ENCODE data around the gene SH2D7.

The SH2D7 gene

DNA sequence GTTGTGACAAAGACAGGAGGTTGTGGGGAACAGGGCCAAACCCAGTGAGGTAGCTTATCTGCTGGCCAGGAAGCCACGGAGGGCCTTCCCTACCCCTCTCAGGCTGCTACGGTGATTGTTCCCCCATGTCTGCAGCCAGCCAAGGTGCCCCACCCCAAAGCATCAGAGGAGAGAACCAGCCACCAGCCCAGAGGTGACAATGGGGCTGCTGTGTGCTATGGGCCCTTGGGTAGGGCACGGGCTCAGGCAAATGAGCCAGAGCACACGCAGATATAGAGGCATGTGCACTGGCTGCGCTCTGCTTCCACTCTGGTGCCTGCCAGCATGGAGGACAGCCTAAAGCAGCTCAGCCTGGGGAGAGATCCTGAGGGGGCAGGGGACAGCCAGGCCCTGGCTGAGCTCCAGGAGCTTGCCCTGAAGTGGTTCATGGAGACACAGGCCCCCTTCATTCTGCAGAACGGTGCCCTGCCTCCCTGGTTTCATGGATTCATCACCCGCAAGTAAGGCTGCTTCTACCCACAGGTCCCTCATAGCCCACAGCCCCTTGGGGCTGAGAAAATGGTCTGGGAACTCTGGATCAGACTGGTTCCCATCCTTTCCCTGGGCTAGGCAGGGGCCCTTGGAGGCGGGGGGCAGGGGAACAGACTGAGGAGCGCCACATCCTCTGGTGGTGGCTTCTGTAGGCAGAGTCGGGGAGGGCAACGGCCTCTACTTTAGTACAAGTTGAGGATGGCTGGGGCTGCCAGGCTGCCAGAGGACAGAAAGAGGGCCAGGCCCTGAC is at the start of gene SH2D7:
Gene SH2D7, plus strand, starts transcription at position 301 of the 781 bp plus-strand sequence. Its CDS starts 24 bp downstream, at position 325.
- no peak for DNase-seq

DNA sequence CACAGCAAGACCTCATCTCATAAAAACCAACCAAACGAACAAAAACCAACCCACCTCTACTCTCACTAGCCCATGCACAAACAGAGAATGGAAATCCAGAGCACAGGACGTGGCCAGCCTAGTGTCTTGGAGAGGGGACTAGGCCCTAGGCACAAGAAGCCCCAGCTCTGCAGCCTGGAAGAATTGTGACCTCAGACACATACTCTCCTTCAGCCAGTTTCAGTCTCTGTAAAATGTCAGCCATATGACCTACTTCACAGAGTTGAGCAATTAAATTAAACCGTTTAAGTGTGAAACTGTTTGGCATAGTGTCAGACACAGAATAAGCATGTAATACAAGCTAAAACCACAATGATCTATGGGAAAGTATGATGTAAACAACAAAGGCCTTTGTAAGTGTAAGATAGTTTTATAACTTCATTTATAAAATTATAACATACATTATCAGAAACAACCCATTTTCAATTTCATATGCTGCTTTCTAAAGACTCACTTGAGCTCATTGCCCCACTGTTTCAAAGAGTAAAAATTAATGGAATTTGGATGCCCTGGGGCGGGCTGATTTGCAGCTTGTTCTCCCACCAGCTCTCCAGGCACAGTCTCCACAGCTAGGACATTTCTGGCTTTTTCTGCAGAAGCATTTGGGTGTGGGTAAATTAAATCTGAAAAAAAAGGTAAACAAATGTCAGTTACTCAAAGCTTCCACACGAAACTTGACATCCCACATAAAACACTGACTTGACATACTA is 47.8 kb upstream of the SH2D7 start:
- no peak for DNase-seq

DNA sequence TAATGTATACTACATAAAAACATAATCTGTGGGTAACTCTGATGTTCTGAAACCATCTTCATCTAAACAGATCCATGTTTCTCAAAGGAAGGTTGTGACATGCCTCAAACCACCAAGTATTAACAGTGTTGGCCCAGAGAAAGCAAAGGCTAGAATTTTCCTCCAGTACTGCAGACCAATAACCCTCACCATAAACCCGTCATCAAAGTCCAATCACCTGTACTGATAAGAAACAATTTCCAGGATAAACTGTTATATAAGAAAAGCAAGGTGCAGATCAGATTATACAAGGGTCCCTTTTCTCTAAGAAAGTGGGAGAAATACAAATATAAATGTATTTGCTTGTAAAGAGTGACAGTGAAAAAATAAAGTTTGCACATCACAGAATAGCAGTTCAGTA is 47.2 kb upstream of the SH2D7 start:
- no peak for DNase-seq

DNA sequence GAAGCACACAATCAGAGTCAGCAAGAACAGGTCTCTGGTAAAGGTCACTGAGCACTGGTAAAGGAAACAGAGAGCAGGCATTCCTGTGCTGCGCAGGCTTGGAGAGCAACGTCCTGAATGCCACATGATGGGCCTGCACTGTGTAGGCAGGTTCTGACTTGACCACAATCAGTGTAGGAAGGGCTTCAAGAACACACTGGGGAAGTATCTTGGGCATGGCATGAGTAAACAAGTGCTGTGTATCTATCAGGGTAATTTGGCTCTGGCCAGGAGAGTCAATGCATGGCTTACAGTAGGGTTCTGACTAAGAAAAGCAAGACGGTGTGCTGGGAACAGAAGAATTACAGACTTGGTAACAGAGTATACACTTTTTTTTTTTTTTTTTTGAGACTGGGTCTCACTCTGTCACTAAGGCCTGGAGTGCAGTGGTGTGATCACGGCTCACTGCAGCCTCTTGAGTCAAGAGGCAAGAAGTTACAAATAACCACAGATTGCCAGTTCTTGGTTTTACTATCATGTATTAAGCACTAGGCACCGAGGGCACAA is 45.5 kb upstream of the SH2D7 start:
- no peak for DNase-seq

DNA sequence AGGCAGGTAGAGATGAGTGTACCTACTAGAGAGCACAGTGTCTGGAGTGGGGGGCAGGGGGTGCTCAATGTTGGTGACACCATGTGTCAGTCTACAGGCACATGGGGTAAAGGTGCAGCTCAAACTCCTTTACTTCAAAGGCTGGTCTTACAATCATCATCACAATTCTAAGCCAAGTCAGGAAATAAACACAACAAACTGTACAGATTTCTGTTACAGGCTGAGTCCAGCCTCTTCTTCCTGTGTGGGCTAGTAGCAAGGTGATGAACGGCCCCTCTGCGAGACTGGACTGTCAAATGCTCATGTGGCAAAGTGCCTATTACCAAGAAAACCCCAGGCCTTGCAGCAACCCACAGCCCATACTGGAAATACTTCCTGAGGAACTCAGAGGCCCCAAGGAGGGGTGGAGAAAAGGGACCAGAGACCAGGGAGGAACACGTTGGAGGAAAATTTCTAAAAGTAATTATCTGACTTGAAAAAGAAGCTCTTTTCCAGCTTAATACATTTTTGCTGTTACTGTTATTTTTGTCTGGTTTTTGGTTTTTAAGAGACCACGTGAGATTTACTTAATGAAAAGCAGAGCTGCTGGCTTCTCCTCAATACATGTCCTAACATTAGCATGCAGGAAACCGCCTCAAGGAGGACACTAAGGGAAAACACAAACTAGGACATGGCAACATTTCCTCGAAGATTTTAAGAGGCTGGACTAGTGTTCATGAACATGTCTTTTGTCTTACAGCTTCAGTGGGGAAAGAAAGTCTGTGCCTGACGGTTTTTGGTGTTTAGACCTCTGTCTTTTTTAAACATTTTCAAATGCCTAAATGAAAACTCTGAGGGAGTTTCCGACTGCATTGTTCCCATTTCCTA is 44.4 kb upstream of the SH2D7 start:
- DNase-seq, result peak; percentile 44

DNA sequence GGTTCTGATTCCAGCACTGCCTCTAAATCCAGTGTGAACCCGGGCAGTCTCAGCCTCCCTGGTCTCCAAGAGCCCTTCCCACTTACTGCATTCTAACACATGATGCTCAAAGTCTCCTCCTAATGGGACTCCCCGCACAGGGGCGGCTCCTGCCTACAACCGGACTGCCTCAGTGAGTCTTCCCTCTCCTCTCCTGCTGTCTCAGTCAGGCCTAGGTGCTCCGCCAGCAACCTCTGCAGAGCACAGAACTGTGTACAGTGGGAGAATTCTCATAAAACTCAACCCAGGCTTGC is 43.8 kb upstream of the SH2D7 start:
- no peak for DNase-seq

DNA sequence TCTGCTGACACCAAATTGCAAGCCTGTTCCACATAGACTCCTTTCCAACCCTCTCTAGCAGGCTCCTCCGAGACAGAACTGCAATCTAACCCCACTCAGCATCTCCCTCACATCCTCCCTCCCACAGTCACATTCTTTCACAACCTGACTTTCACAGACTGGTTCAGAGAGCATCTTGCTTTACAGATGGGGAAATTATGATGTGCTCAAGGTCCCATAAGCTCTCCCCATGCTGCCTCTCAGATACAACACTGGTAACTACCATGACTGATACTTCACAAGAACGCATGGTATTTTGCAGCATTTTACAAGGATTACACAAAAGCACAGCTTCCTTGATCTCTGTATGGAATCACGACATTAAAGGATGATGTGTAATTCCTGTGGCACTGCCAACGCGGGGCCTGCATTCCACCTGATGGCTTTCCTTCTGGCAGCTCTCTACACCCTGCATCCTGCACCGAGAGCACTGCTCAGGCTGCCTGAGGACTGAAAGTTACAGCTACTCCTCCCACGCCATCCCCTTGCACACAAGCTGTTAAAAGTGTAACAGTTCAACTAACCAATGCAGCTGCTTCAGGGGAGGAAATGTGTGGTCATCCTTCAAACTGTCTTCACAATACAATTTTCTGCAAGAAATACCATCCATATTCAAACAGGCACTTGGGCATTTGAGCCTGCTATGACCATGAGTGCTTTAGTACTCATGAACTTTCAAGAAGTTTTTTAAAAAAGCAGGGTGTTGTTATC is 42.5 kb upstream of the SH2D7 start:
- no peak for DNase-seq

DNA sequence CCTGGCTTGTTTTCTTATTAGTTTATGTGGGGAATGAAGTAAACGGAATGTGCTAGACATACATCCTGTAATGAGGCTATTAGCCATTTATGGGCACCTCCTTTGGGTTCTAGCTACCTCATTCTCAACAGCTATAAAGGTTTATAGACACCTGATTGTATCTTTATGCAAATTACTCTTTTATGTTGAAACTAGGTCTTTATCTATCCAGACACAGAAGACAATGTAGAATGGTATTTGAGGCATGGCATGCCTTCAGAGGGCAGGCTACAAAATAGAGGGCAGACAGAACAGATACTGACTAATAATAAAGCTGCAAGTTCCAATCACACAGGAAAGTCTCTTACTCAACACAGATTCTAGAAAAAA is 41.9 kb upstream of the SH2D7 start:
- DNase-seq, result no peak

DNA sequence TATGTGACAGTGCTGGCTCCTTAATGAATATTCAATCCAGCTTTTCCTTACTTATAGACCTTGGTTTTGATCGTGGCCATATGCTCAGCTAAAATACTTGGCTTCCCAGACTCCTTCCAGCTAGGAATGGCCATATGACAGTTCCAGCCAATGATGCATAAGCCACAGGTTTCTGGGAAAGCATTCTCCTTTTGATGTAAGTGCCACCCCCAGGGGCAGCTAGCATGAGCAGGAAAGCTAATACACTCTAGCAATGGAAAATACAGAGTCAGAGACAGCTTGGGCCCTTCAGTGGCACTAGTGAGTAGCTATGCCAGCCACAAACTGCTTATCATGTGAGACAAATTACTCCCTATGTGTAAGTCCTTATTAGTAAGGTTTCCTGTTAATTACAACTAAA is 41.5 kb upstream of the SH2D7 start:
- no peak for DNase-seq

DNA sequence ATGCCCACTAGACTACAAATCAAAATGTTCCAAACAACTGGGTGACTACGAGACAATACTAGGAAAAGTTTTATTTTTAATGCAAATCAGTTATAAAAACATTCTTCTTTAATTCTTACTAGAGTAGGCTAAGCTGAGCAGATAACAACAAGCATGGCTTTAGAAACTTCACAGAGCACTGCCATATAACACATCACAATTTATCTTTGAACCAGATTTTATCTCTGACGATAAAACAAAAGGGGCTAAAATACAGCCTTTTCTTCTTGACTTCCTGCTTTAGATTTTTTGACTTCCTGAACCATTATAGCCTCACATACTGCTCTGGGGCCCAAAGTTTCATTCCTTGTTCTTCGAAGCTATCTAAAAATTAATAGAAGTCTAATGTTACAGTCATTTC is 40.8 kb upstream of the SH2D7 start:
- DNase-seq, result no peak

DNA sequence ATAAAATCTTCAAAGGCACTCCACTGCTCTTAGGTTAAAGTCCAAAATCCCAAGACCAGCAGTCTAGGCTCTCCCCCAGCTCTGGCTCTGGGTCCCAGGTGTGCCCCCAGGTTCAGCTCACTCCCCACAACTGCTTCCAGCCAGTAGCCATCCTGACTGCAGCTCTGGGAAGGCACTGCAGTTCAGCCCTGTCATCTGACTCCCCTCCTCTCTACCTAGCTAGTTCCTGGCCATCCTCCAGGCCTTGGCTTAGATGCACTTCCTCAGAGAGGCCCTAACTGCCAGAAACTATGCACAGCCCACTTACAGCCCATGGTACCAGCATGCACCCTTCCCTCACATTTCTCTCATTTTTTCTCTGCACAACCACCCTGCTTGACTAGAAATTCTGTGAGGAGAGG is 40.4 kb upstream of the SH2D7 start:
- no peak for DNase-seq

DNA sequence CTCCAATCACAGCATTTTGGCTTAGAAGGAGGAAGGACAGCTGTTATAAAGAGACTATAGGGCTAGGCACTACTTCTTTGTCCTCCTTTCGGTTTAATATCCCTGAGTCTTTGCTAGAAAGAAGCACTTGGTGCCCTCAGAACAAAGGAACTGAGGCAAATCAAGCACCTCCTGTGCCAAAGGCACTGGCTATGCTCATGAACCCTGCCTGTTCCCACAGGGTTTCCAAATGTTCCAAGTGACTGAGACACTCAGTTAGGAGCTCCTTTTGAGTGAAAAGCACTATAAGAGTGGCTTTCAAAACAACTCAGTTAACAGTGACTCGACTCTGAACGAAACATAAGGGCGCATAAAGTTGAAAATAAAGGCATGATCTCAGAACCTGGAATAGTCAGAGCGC is 39.8 kb upstream of the SH2D7 start:
- no peak for DNase-seq

DNA sequence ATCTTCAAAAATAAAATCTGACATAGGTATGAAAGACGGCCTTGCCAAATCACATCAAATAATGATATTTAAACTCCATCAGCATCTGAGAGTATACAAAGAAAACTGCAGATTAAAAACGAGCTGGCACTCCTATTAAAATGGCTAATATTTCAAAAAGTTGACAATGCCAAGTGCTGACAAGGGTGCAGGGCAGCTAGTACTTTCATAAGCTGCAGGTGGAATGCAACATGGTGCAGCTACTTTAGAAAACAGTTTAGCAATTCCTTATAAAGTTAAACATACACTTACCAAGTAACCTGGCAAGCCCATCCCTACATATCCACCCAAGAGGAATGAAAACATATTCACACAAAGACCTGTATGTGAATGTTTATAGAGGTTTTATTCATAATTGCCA is 37.8 kb upstream of the SH2D7 start:
- DNase-seq, result no peak

DNA sequence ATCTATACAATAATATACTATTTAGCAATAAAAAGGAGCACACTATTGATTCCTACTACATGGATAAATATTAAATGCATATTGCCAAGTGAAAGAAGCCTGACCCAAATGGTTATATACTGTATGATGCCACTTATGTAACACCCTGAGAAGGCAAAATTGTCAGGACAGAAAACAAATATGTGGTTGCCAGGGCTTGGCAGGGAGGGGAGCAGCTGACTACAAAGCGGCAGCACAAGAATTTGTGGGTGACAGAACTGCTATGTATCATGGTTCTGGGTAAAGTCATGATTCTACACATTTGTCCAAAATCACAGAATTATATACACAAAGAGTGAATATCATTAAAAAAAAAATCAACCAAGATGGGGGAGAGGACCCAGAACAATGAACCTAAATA is 37.4 kb upstream of the SH2D7 start:
- peak; percentile 39 for DNase-seq

DNA sequence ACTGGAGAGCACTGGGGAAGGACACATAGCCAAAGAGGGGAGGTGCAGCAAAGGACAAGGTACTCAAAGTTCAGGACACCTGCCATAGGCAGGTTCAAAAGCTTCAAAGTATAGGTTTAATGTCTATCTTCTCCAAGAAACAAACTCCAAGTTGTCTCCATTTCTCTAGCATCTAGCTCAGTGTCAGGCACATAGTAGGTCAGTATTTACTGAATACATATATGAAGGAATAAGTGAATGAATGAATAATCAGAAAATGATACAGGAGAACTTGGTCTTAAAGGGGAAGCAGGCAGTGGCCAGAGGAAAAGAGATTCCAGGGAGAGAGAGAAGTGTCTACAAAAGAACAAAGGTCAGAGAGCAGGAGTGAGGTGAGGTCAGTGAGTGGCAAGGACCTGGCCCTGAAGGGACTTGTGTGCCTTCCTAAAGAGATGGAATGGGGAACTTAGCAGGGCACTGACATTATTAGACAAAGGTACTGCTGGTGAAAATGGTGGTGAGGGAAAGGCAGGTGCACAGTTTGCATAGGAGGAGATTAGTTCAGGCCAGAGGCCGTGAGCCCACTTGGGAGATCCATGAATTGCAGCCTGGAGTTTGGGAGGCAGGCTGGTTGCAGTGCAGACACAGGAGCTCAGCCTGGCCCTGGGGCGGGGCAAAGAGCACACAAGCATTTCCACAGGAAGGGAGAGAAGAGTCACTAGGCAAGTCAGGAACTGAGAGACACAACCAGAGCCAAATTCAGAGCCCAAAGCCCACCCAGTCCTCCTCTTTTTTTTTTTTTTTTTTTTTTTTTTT is 36.2 kb upstream of the SH2D7 start:
- no peak for DNase-seq

DNA sequence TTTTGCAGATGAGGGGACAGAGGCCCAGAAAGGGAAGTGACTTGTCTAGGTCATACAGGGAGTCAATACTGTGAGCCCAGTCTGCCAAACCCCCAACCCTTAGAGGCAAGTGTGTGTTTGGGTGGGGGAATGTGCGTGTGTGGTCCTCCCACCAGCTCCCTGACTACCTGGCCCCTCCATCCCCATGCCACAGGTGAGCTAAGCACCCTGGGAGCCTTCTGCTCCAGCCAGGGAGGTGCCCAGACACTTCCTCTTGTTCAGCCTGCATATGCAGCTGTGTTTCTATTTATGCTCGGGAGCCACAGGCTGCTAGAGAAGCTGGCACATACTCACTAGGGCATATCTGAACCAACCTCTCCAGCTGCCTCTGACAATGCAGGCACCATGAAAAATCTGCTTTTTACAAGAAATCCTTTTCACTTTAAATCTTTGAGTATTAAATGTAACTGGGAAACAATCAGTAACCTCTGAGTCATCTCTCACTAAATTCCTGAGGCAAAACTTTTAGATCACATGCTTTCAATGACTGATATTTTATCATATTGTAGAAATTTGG is 35.6 kb upstream of the SH2D7 start:
- DNase-seq, result no peak

DNA sequence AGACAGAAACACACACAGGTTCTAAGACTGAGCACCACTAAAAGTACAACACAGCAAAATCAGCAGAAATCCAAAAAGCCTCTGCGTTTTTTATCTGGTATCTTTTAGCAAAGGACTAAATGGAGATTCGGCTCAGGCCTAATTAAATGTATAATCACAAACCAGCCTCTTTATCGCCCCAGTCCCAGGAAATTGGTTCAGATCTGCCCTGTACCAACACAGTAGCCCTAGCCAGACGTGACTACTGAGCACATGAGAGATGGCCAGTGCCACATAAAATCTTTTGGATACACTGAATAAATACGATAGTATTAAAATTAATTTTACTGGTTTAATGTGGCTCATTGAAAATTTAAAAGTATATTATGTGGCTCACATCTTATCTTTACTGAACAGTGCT is 34.6 kb upstream of the SH2D7 start:
- no peak for DNase-seq

DNA sequence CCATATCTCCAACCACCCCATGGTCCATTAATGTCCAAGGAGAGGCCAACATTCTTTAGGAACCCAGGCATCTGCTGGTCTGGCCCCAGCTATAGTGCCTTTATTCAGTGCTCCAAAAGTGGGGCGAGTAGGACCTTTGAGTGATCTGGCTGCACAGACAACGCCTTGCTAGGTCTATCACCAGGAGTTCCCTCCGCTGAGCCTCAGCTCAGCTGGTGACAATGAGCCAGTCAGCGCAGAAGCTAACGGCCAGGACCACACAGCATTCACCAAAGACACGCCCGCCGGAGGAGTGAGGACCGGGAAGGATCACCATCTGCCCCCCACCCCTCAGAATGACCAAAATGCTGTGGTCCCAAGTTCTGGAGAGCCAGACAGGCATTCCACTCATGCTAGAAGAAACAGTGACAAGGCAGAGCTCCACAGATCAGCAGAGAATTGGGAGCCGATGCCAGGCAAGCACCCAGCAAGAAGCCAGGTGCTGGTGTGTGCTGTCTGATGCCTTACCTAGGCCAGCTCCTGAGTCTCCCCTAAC is 33.9 kb upstream of the SH2D7 start:
- DNase-seq, result no peak

DNA sequence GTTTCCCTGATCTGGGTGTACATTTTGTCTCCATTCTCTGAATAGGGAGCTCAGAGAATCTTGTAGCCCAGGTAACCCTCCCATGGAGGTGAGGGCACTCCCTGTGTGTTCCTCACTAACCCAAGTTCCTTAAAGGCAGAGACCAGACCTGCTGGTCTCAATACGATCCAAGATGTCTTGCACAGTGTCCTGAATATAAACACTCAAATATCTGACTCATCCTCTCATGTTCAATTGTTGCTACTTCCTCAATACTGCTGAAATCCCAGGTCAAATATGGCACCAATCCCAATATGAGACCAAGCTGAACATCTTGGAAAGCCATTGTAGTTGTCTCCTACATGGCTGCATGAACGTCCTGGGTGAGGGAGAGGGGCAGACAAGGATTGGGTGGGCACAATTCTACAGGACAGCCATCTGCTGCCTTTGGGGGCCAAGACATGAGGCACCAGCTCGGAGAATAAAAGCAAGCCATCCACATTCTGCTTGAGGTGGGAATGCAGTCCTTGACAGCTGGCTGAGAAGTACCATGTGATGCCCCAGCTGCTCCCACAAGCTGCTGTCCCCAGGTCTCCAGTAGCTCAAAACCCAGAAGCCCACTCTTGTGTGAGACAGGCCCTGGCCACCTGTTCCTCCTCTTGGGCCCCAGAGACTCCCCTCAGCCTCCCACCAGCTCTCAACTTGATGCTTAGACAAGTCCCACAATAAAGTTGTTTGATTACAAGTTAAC is 33.1 kb upstream of the SH2D7 start:
- no peak for DNase-seq

DNA sequence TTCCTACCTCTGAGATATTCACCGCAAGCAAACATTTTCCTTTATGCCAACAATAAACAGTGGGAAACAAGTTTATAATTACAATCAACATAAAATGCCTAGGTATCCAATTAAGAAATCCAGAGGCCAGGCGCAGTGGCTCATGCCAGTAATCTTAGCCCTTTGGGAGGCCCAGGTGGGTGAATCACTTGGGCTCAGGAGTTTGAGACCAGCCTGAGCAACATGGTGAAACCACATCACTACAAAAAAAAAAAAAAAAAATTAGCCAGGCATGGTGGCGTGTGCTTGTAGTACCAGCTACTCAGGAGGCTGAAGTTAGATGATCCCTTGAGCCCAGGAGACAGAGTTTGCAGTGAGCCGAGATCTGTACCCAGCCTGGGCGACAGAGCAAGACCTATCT is 32.1 kb upstream of the SH2D7 start:
- no peak for DNase-seq

Measured in activated CD4-positive, alpha-beta T cell treated with anti-CD3 and anti-CD28 coated beads, Interleukin-2, amount 50 U/mL, for 1 hour (primary cell).